HG03135 (cell line): Measurements from ENCODE around the gene RAF1.
A peak's percentile ranks its signal among the peaks of the same experiment; 100 is the strongest.
"Not testable (repeated sequence)": the region's sequence is repeated elsewhere in the genome, so short reads cannot be mapped to it uniquely, and the experiment has no call there.

Source experiments
- ATAC-seq: cut with Tn5 transposase; IDR thresholded peaks from one replicate; pipeline ENCODE4 v1.9.1; 2021; ENCODE audit warnings: mild to moderate bottlenecking, moderate library complexity; ENCODE audit not compliant: unreplicated experiment

RAF1 gene

GRCh38 chr3:12677616-12678015 lies 13.7 kb upstream of the RAF1 start:
- no peak for ATAC-seq

DNA sequence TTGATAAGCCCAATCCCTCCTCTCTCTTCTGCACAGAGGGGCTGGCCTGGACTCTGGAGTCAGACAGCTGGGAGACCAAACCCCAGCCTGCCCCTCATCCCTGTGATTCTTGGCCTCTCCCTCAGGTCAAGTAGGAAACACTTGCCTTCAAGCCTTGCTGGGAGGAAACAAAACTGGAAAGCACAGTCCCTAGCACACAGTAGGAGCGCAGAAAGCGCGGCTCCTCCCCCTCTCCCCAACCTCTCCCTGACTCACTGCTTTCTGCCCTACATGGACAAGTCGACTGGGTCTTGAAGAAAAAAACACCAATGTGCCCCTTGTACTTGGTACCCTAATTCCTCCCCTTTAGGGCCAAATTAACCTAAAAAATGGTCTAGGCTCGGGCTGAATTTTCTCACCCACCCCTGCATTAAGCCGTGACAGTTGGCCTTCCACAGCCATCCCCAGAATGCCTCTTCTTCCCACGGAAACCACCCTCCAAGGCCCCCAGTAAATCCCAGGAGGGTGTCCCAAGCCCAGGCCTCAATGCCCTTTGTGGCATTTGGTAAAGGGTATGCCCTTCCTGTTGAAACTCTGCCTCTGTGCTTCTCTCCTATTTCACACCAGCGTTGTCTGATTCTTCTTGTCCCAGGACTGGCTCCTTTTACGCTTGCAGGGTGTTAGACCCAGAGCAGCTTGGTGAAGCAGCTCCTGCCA lies 11.3 kb upstream of the RAF1 start:
- ATAC-seq = no peak

DNA sequence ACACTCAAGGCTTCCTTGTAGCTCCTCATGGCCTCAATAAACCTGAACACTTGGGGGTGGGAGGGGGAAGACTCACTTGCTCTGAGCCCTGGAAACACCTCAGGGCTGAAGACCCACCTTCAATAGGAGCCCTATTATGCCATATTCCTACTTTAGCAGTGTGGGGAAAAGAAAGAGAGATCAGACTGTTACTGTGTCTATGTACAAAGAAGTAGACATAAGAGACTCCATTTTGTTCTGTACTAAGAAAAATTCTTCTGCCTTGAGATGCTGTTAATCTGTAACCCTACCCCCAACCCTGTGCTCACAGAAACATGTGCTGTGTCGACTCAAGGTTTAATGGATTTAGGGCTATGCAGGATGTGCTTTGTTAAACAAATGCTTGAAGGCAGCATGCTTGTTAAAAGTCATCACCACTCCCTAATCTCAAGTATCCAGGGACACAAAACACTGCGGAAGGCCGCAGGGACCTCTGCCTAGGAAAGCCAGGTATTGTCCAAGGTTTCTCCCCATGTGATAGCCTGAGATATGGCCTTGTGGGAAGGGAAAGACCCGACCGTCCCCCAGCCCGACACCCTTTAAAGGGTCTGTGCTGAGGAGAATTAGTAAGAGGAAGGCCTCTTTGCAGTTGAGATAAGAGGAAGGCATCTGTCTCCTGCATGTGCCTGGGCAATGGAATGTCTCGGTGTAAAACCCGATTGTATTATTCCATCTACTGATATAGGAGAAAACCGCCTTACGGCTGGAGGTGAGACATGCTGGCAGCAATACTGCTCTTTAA lies 10.2 kb upstream of the RAF1 start:
- ATAC-seq = not testable (repeated sequence)

GRCh38 chr3:12671120-12671450 lies 7.2 kb upstream of the RAF1 start:
- ATAC-seq = no peak

- no peak for ATAC-seq
Observed at GRCh38 chr3:12670365-12671119, 6.6 kb upstream of the RAF1 start.

GRCh38 chr3:12663401-12663935 lies 449 bp downstream of the RAF1 start:
- peak; percentile 35 for ATAC-seq

GRCh38 chr3:12662593-12663400 lies 1.1 kb downstream of the RAF1 start:
- ATAC-seq = no peak

DNA sequence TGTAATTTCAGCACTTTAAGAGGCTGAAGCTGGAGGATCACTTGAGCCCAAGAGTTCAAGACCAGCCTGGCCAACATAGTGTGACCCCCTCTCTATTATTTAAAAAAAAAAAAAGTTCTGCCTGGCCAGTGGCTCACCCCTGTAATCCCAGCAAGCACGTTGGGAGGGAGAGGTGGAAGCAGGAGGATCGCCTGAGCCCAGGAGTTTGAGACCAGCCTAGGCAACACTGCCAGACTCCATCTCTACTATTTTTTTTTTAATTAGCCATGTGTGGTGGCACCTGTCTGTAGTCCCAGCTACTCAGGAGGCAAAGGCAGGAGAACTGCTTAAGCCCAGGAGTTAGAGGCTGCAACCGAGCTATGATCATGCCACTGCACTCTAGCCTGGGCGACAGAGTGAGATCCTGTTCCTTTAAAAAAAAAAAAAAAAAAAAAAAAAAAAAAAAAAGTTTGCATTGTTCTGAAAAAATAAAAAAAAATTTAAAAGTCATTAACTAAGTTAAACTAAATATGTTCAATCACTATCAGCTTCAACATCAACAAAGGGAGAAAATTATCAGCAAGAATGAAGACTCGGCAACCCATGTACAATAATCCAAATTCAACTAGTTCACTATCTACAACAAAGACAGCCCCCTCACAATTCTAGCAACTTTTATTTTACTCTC lies 1.9 kb downstream of the RAF1 start:
- no peak for ATAC-seq

GRCh38 chr3:12661375-12661774 lies 2.5 kb downstream of the RAF1 start:
- not testable (repeated sequence) for ATAC-seq

GRCh38 chr3:12660196-12660595 lies 3.7 kb downstream of the RAF1 start:
- no peak for ATAC-seq

DNA sequence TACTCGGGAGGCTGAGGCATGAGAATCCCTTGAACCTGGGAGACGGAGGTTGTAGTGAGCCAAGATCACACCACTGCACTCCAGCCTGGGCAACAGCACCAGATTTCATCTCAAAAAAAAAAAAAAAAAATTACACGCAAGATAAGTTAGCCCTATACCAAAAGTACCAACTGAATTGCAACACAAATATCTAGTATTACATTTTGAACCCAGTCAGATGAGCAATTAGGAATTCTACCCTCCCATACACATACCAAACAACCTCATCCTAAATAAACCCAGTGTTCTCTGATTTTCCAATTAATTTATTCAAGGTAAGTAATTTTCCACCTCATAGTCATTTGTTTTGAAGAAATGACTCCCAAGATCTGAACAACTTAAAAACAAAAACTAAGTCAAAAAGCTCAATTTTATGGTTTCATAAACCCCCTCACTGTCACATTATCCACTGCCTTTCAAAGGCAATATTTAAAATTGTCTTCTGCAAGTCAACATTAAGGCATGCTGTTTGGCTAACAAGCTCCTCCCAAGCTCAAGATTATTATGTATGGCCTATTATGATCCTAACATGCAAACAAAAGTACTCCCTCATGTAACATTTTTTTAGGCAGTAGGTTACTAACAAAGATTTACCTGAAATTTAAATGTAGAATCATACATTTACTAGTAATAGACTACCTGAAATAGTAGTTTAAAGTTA lies 4.5 kb downstream of the RAF1 start:
- no peak for ATAC-seq

- ATAC-seq = no peak
Observed at GRCh38 chr3:12658593-12659058, 5.3 kb downstream of the RAF1 start.

GRCh38 chr3:12656850-12657249 lies 7.1 kb downstream of the RAF1 start:
- ATAC-seq = no peak

- ATAC-seq = no peak
Observed at GRCh38 chr3:12656193-12656592, 7.7 kb downstream of the RAF1 start.

GRCh38 chr3:12655701-12656100 lies 8.2 kb downstream of the RAF1 start:
- ATAC-seq = no peak

- no peak for ATAC-seq
Observed at GRCh38 chr3:12653747-12654146, 10.2 kb downstream of the RAF1 start.

GRCh38 chr3:12648384-12648959 lies 15.4 kb downstream of the RAF1 start:
- no peak for ATAC-seq

GRCh38 chr3:12644331-12644937 lies 19.5 kb downstream of the RAF1 start:
- no peak for ATAC-seq

DNA sequence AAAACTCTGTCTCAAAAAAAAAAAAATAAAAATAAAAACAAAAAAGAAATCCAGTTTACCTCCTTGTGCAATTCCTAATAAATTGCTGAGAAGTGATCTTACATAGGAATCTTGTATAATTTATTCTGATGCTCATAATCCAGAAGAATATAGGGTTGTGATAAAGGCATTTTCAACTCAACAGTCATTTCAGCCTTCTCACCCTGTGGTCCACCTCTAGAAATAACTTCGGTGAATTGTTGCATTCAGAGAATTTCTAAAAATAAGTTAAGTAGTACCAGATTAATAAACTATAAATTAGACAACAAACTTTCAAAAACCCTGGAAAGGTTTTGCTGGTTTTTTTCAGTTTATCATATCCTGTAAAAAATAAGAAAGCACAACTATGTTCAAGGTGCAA lies 20.2 kb downstream of the RAF1 start:
- ATAC-seq = no peak
